ENCODE data around the gene MARCKS. TPM values are rescaled to one million over a fixed set of nuclear protein-coding genes. Genes with fewer than 3 reads are reported as not detected.

MARCKS gene
- polyA plus RNA-seq, 1 of the 3 experiments (the other 2 are of a cell fraction) = 61.4 TPM

GRCh38 chr6:113842165-113842564 is 15.0 kb upstream of the MARCKS start:
- ChIA-PET POLR2A (no interaction called here), CTCF (no interaction called here)
- Histone ChIP-seq H3K27ac (ENCODE audit: low read depth in 2 of 2, low read length in 1 of 2) (peak overlapping the region in 1 of 2 experiments; percentile 48; a peak in 1 of 4 replicates), H3K4me2 (no peak overlapping the region), H4K20me1 (ENCODE audit: insufficient read depth) (no peaks in the 10 kb centered on the region), H3K27me3 (ENCODE audit: insufficient read depth) (no peaks in the 10 kb centered on the region), H3K9me3 (no peaks in the 10 kb centered on the region), H2AFZ (ENCODE audit: low read depth) (no peak overlapping the region), H3K79me2 (ENCODE audit: insufficient read depth) (no peaks in the 10 kb centered on the region), H3K4me3 (ENCODE audit: low read depth in 2 of 2, low read length in 1 of 2) (no peak overlapping the region), H3K36me3 (replicated peaks in 1 of 2; ENCODE audit: control insufficient read depth in 1 of 2, insufficient read depth in 2 of 2, low read length in 1 of 2) (no peaks in the 10 kb centered on the region), H3K4me1 (ENCODE audit: control insufficient read depth in 1 of 2, insufficient read depth in 2 of 2, low read depth in 1 of 2, low read length in 1 of 2) (peaks cover 0 to 3% of the 10 kb centered on the region in 2 experiments; a peak in 1 of 4 replicates), H3K9ac (no peak overlapping the region), H3F3A (replicated peaks; ENCODE audit: insufficient read depth) (peaks cover 5% of the 10 kb centered on the region), H3K9me2 (no peaks in the 10 kb centered on the region; the same call in 1 of the 2 replicates)
- DNase-seq = no peak
- WGBS (ENCODE audit: low lambda C conversion rate) = 50% methylated on average over 1 of the region's 1 CpG
- TF ChIP-seq IRF3 (IDR thresholded peaks at IDR 0.05; ENCODE audit: low read depth, low read length) (no peak), ZBTB33 (IDR thresholded peaks at IDR 0.05; ENCODE audit: borderline replicate concordance, low read depth) (no peak), CHD2 (IDR thresholded peaks at IDR 0.05; ENCODE audit: low read length, partially characterized antibody) (no peak), TEAD4 (IDR thresholded peaks at IDR 0.05; ENCODE audit: borderline replicate concordance, insufficient read depth) (peak; percentile 91), NFIC (IDR thresholded peaks at IDR 0.05; ENCODE audit: borderline replicate concordance) (peak; percentile 63; the same call in 1 of the 2 replicates), RAD21 (IDR thresholded peaks at IDR 0.05; ENCODE audit: low read length) (no peak), USF1 (IDR thresholded peaks at IDR 0.05; ENCODE audit: borderline replicate concordance, low read depth) (no peak), EP300 (IDR thresholded peaks at IDR 0.05; ENCODE audit: borderline replicate concordance in 1 of 2, low read depth in 1 of 2, low read length in 1 of 2) (peak; percentile 31 to 88; a peak in 3 of 4 replicates), RFX5 (IDR thresholded peaks at IDR 0.05; ENCODE audit: low read length) (no peak), ELF1 (IDR thresholded peaks at IDR 0.05) (no peak), NRF1 (IDR thresholded peaks at IDR 0.05; ENCODE audit: low read depth, low read length) (no peak), POLR2AphosphoS5 (IDR thresholded peaks at IDR 0.05; ENCODE audit: low read depth, low read length) (peak; percentile 57; the same call in 1 of the 2 replicates), YY1 (IDR thresholded peaks at IDR 0.05; ENCODE audit: low read depth) (no peak), JUND (IDR thresholded peaks at IDR 0.05) (peak; percentile 75), FOXJ3 (CRISPR knock-in tag; IDR thresholded peaks at IDR 0.05) (no peak), FOXM1 (IDR thresholded peaks at IDR 0.05; ENCODE audit: low read depth) (peak; percentile 58; the same call in 1 of the 2 replicates), FOSL2 (IDR thresholded peaks at IDR 0.05; ENCODE audit: borderline replicate concordance, low read depth) (peak; percentile 49; the same call in 1 of the 2 replicates), TCF12 (IDR thresholded peaks at IDR 0.05) (peak; percentile 93), MXI1 (IDR thresholded peaks at IDR 0.05; ENCODE audit: low read depth, low read length) (no peak)
- TF ChIP-seq, protein P1, sequence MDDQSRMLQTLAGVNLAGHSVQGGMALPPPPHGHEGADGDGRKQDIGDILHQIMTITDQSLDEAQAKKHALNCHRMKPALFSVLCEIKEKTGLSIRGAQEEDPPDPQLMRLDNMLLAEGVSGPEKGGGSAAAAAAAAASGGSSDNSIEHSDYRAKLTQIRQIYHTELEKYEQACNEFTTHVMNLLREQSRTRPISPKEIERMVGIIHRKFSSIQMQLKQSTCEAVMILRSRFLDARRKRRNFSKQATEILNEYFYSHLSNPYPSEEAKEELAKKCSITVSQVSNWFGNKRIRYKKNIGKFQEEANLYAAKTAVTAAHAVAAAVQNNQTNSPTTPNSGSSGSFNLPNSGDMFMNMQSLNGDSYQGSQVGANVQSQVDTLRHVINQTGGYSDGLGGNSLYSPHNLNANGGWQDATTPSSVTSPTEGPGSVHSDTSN (IDR thresholded peaks at IDR 0.05) = peak; percentile 71
- TF ChIP-seq, protein P2, sequence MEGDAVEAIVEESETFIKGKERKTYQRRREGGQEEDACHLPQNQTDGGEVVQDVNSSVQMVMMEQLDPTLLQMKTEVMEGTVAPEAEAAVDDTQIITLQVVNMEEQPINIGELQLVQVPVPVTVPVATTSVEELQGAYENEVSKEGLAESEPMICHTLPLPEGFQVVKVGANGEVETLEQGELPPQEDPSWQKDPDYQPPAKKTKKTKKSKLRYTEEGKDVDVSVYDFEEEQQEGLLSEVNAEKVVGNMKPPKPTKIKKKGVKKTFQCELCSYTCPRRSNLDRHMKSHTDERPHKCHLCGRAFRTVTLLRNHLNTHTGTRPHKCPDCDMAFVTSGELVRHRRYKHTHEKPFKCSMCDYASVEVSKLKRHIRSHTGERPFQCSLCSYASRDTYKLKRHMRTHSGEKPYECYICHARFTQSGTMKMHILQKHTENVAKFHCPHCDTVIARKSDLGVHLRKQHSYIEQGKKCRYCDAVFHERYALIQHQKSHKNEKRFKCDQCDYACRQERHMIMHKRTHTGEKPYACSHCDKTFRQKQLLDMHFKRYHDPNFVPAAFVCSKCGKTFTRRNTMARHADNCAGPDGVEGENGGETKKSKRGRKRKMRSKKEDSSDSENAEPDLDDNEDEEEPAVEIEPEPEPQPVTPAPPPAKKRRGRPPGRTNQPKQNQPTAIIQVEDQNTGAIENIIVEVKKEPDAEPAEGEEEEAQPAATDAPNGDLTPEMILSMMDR (IDR thresholded peaks at IDR 0.05) = no peak
- TF ChIP-seq, protein P3, sequence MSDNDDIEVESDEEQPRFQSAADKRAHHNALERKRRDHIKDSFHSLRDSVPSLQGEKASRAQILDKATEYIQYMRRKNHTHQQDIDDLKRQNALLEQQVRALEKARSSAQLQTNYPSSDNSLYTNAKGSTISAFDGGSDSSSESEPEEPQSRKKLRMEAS (IDR thresholded peaks at IDR 0.05; ENCODE audit: low read depth) = 0 out of 2 replicates have a peak, but pooled peaks have one; percentile 19
- TF ChIP-seq, protein P4, sequence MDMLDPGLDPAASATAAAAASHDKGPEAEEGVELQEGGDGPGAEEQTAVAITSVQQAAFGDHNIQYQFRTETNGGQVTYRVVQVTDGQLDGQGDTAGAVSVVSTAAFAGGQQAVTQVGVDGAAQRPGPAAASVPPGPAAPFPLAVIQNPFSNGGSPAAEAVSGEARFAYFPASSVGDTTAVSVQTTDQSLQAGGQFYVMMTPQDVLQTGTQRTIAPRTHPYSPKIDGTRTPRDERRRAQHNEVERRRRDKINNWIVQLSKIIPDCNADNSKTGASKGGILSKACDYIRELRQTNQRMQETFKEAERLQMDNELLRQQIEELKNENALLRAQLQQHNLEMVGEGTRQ (IDR thresholded peaks at IDR 0.05; ENCODE audit: borderline replicate concordance, low read depth, low read length) = no peak

All from SK-N-SH (cell line).